Parathyroid adenoma (tissue), 2 donors: ENCODE results near the gene GSTT2B.
"Not testable (repeated sequence)": the region's sequence is repeated elsewhere in the genome, so short reads cannot be mapped to it uniquely, and the experiment has no call there.

ENCODE experiments used
- H2AFZ ChIP-seq: fragments of 300-600 bp; sonication (generic); one replicate; pipeline ENCODE4 v1.7.0; 2017; ENCODE audit warnings: antibody characterized with exemption, mild to moderate bottlenecking
- H3K27ac ChIP-seq: fragments of 300-600 bp; sonication (generic); one replicate; pipeline ENCODE4 v1.7.0; 2017
- H3K27me3 ChIP-seq: fragments of 300-600 bp; sonication (generic); one replicate; pipeline ENCODE4 v1.7.0; 2017; ENCODE audit warnings: low read length; ENCODE audit not compliant: control insufficient read depth, insufficient read depth
- H3K36me3 ChIP-seq: fragments of 300-600 bp; sonication (generic); one replicate; pipeline ENCODE4 v1.7.0; 2017; ENCODE audit warnings: low read length; ENCODE audit not compliant: control insufficient read depth, insufficient read depth
- H3K4me1 ChIP-seq: fragments of 300-600 bp; sonication (generic); one replicate; pipeline ENCODE4 v1.7.0; 2017; ENCODE audit warnings: control low read depth
- H3K4me2 ChIP-seq: fragments of 300-600 bp; sonication (generic); one replicate; pipeline ENCODE4 v1.7.0; 2017; ENCODE audit warnings: low read length
- H3K4me3 ChIP-seq: fragments of 300-600 bp; sonication (generic); one replicate; pipeline ENCODE4 v1.7.0; 2017; ENCODE audit warnings: low read depth, low read length
- H3K79me2 ChIP-seq: fragments of 300-600 bp; sonication (generic); one replicate; pipeline ENCODE4 v1.7.0; 2017; ENCODE audit warnings: control low read depth
- H3K9ac ChIP-seq: fragments of 300-600 bp; sonication (generic); one replicate; pipeline ENCODE4 v1.7.0; 2017; ENCODE audit warnings: mild to moderate bottlenecking
- H3K9me3 ChIP-seq: fragments of 300-600 bp; sonication (generic); one replicate; pipeline ENCODE4 v1.7.0; 2017; ENCODE audit warnings: low read length; ENCODE audit not compliant: control insufficient read depth
- CTCF ChIP-seq: fragments of 300-600 bp; sonication (generic); IDR thresholded peaks from one replicate; pipeline ENCODE4 v1.7.0; 2017; ENCODE audit warnings: antibody characterized with exemption, mild to moderate bottlenecking
- donor health status: primary hyperparathyroidism.

The GSTT2B gene, protein sequence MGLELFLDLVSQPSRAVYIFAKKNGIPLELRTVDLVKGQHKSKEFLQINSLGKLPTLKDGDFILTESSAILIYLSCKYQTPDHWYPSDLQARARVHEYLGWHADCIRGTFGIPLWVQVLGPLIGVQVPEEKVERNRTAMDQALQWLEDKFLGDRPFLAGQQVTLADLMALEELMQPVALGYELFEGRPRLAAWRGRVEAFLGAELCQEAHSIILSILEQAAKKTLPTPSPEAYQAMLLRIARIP

DNA sequence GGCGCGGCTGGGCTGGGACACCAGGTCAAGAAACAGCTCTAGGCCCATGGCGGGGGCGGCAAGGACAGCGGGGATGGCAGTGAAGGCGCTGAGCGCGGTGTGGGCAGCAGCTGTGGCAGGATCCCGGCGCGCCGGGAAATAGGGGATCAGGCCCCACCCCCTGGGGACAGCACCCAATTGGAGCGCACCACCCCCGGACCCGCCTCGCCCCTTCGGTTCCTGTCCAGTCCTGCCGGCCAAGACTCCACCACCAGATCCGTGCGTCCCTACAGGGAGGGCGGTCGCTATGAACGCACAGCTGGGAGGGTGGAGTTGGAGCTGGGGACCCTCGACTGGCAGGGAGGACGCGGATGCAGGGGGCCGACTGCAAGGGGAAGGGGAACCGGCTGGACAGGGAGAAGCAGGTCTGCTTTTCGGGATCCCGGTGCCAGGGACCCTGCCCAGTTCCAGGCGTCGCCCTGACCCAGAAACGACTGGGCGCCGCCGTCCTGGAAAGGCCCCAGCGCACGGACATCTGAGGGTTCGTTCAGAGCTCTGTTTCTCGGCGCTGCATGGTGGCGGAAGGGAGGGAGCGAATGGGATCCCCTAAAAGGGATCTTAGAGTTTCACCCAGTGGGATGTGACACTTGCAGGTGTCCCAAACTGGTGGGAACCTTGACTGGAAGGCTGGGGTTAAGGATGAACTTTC lies at the start of gene GSTT2B:
GSTT2B (minus strand) TSS at position 112 of the 688 bp plus-strand sequence; CDS start at position 48, 64 bp downstream.
- H3K4me1 ChIP-seq, H3K9me3 ChIP-seq, H3K36me3 ChIP-seq, H3K9ac ChIP-seq, H3K79me2 ChIP-seq, H2AFZ ChIP-seq, H3K4me2 ChIP-seq, H3K27ac ChIP-seq, H3K27me3 ChIP-seq: not testable (repeated sequence)
- peak within 1 kb of the TSS; percentile 16 for H3K4me3 ChIP-seq

GRCh38 chr22:24010018-24010391 lies 49.0 kb upstream of the GSTT2B start:
- no peaks in the 10 kb centered on the region for H3K9me3 ChIP-seq
- peaks cover 4% of the 10 kb centered on the region for H3K79me2 ChIP-seq
- no peak overlapping the region for H3K27ac ChIP-seq
- no peak for TF ChIP-seq CTCF
- H3K4me2 ChIP-seq = no peak overlapping the region
- no peak overlapping the region for H3K9ac ChIP-seq
- no peak overlapping the region for H2AFZ ChIP-seq
- no peaks in the 10 kb centered on the region for H3K4me1 ChIP-seq
- H3K4me3 ChIP-seq = no peak overlapping the region
- no peaks in the 10 kb centered on the region for H3K27me3 ChIP-seq
- H3K36me3 ChIP-seq = no peaks in the 10 kb centered on the region

DNA sequence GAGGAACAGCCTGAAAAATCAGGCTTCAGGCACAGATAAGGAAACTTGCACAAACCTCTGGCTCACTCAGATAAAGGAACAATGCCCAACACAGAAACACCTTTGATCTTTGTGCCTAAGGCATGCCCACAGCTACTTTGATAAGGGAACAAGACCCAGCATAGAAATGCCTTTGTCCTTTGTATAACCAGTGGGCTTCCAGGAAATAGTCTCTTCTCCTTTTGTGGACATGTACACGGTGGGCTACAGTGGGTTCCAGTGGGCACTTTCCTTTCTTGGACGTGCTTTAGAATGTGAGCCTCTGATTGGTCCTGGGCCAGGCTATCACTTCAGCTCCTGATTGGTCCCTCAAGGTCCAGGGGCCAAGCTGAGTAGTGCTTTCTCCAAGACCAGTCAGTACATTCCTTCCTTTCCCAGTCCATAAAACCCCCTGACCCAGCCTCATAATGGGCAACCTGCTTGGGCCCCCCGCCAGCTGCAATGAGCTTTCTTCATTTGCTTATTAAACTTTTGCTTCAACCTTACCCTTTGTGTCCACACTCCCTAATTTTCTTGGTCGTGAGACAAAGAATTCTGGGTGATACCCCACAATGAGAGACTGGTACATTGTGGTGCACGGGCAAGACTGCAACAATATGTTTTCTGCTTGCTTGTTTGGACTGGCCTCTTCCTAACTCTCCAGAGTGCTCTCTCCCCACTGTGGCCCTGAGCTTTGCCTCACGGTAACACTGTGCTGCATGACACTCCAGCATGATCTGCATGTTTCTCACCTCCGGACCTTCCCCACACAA lies 48.4 kb upstream of the GSTT2B start:
- Histone ChIP-seq H3K4me3 (no peak overlapping the region), H3K9ac (no peak overlapping the region), H3K4me2 (no peak overlapping the region), H3K4me1 (no peaks in the 10 kb centered on the region), H2AFZ (no peak overlapping the region), H3K9me3 (no peaks in the 10 kb centered on the region), H3K79me2 (peaks cover 4% of the 10 kb centered on the region), H3K36me3 (no peaks in the 10 kb centered on the region), H3K27ac (no peak overlapping the region), H3K27me3 (no peaks in the 10 kb centered on the region)
- no peak for TF ChIP-seq CTCF

DNA sequence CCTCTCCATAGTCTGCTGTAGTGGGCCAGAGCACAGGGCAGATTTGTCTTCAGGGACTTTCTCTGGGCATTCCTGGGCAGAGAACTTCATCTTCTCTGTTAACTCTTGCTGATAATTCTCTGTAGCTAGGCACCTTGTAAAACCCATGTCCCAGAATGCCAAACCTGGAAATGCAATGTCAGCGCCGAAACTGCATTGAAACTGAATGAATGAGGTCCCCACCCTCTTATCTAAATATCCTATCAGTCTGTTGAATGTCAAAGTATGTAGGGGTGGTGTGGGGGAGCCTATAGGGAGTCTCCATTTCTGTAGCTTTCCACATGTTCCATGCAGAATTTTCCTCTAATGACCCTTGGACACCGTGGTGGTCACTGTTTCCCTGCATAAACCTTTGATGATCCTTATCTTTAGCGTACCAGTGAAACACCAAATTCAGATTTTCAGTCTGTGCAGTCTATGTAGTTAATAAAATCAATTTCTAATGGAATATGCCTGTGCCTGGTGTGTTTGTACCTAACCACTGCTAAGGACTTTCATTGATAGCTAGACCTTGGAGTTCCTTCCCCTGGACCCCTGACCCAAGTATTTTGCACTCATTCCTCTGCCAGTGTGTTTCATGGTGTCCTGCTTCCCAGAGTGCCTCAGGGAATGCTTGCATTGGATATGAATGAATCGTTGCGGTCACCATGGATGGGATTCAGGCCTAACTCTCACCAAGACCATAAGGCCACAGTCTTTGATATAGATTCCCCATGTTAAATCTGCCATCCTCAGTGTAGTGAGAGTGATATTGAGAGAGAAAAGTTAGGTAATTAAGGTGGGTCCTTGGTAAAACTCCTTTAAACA lies 47.6 kb upstream of the GSTT2B start:
- Histone ChIP-seq H3K4me2 (no peak overlapping the region), H3K9ac (no peak overlapping the region), H3K27me3 (no peaks in the 10 kb centered on the region), H2AFZ (no peak overlapping the region), H3K79me2 (peaks cover 4% of the 10 kb centered on the region), H3K27ac (no peak overlapping the region), H3K9me3 (no peaks in the 10 kb centered on the region), H3K4me1 (no peaks in the 10 kb centered on the region), H3K4me3 (no peak overlapping the region), H3K36me3 (no peaks in the 10 kb centered on the region)
- TF ChIP-seq CTCF = no peak

- Histone ChIP-seq H3K4me1 (no peaks in the 10 kb centered on the region), H3K27ac (no peak overlapping the region), H2AFZ (no peak overlapping the region), H3K36me3 (no peaks in the 10 kb centered on the region), H3K4me2 (no peak overlapping the region), H3K4me3 (no peak overlapping the region), H3K27me3 (no peaks in the 10 kb centered on the region), H3K9ac (no peak overlapping the region), H3K79me2 (peaks cover 4% of the 10 kb centered on the region), H3K9me3 (no peaks in the 10 kb centered on the region)
- TF ChIP-seq CTCF = no peak
These were observed 47.0 kb upstream of the GSTT2B start for GRCh38 chr22:24008022-24008283.
